SW480 (cell line): ENCODE data around the gene SEMA3A.

ENCODE experiments used
- DNase-seq: peaks from one replicate; pipeline ENCODE4 v3.0.0-alpha.2; 2016; ENCODE audit warnings: low spot score

The SEMA3A gene

GRCh38 chr7:84013616-84014240 is 180.9 kb downstream of the SEMA3A start:
- DNase-seq: no peak

GRCh38 chr7:84009782-84010181 is 184.8 kb downstream of the SEMA3A start:
- no peak for DNase-seq

GRCh38 chr7:84009051-84009450 is 185.5 kb downstream of the SEMA3A start:
- no peak for DNase-seq

- DNase-seq: no peak
These were observed 191.4 kb downstream of the SEMA3A start for GRCh38 chr7:84003191-84003590.

- DNase-seq: no peak
These were observed 192.2 kb downstream of the SEMA3A start for GRCh38 chr7:84002348-84002747.

- DNase-seq: no peak
These were observed 197.7 kb downstream of the SEMA3A start for GRCh38 chr7:83996879-83997278.

GRCh38 chr7:83987764-83988163 is 206.8 kb downstream of the SEMA3A start:
- no peak for DNase-seq

GRCh38 chr7:83985821-83986220 is 208.8 kb downstream of the SEMA3A start:
- DNase-seq: no peak

GRCh38 chr7:83984591-83984990 is 210.0 kb downstream of the SEMA3A start:
- DNase-seq: no peak

- no peak for DNase-seq
These were observed 210.5 kb downstream of the SEMA3A start for GRCh38 chr7:83984076-83984475.

GRCh38 chr7:83983606-83984005 is 211.0 kb downstream of the SEMA3A start:
- no peak for DNase-seq

GRCh38 chr7:83976302-83976701 is 218.3 kb downstream of the SEMA3A start:
- DNase-seq: peak; percentile 53

- DNase-seq: no peak
These were observed 224.5 kb downstream of the SEMA3A start for GRCh38 chr7:83970081-83970480.

GRCh38 chr7:83964318-83964717 is 230.3 kb downstream of the SEMA3A start:
- DNase-seq: no peak

- no peak for DNase-seq
These were observed 237.3 kb downstream of the SEMA3A start for GRCh38 chr7:83957333-83957732.

GRCh38 chr7:83956104-83956503 is 238.5 kb downstream of the SEMA3A start:
- no peak for DNase-seq

- DNase-seq: no peak
These were observed 242.4 kb downstream of the SEMA3A start for GRCh38 chr7:83952236-83952635.

GRCh38 chr7:83947260-83947659 is 247.3 kb downstream of the SEMA3A start:
- peak; percentile 46 for DNase-seq

- no peak for DNase-seq
These were observed 247.8 kb downstream of the SEMA3A start for GRCh38 chr7:83946801-83947200.

- DNase-seq: no peak
These were observed 253.3 kb downstream of the SEMA3A start for GRCh38 chr7:83941300-83941699.

GRCh38 chr7:83937930-83938329 is 256.7 kb downstream of the SEMA3A start:
- no peak for DNase-seq

- peak; percentile 76 for DNase-seq
These were observed 258.4 kb downstream of the SEMA3A start for GRCh38 chr7:83936056-83936708.

GRCh38 chr7:83934118-83934734 is 260.4 kb downstream of the SEMA3A start:
- peak; percentile 18 for DNase-seq

- no peak for DNase-seq
These were observed 262.6 kb downstream of the SEMA3A start for GRCh38 chr7:83931968-83932367.
